OCI-LY3 (cell line): ENCODE results near the gene DSE.
A peak's percentile ranks its signal among the peaks of the same experiment; 100 is the strongest.

Experiments
- H2AFZ ChIP-seq: fragments of 200-600, 300-600 bp; shearing (Covaris generic); 2 replicates; pipeline ENCODE4 v1.6.0; 2014; ENCODE audit warnings: antibody characterized with exemption, low read depth, low read length
- H3K27ac ChIP-seq: fragments of 200-600, 300-600 bp; sonication (generic); 2 replicates; pipeline ENCODE4 v1.5.1; 2014; ENCODE audit warnings: mild to moderate bottlenecking, low read length, moderate library complexity, mixed read lengths
- H3K27me3 ChIP-seq: fragments of 200-600, 300-600 bp; sonication (generic); 2 replicates; pipeline ENCODE4 v1.6.1; 2014; ENCODE audit warnings: low read depth, low read length, mixed read lengths
- H3K36me3 ChIP-seq: fragments of 200-600, 300-600 bp; sonication (generic); replicated peaks from 2 replicates; pipeline ENCODE3; 2014; ENCODE audit warnings: low read depth, low read length, mixed read lengths
- H3K4me1 ChIP-seq: fragments of 300-600, 200-600 bp; sonication (generic); 2 replicates; pipeline ENCODE4 v1.6.1; 2014; ENCODE audit warnings: low read length, mixed read lengths
- H3K4me2 ChIP-seq: fragments of 200-600, 300-600 bp; sonication (generic); 2 replicates; pipeline ENCODE4 v1.6.1; 2014; ENCODE audit warnings: low read length, mixed read lengths
- H3K4me3 ChIP-seq: fragments of 300-600, 200-600 bp; sonication (generic); 2 replicates; pipeline ENCODE4 v1.5.1; 2014; ENCODE audit warnings: antibody characterized with exemption, mild to moderate bottlenecking, low read length, moderate library complexity
- H3K79me2 ChIP-seq: fragments of 300-600, 200-600 bp; shearing (Covaris generic); 2 replicates; pipeline ENCODE4 v1.6.1; 2014; ENCODE audit warnings: mild to moderate bottlenecking, low read length, mixed read lengths
- H3K9ac ChIP-seq: fragments of 300-600, 200-600 bp; shearing (Covaris generic); 2 replicates; pipeline ENCODE4 v1.6.0; 2014; ENCODE audit warnings: mild to moderate bottlenecking, low read length, moderate library complexity
- H3K9me3 ChIP-seq: fragments of 200-600, 300-600 bp; shearing (Covaris generic); 2 replicates; pipeline ENCODE4 v1.6.1; 2014; ENCODE audit warnings: low read length, mixed read lengths; ENCODE audit not compliant: insufficient read depth
- H4K20me1 ChIP-seq: fragments of 200-600, 300-600 bp; sonication (generic); 2 replicates; pipeline ENCODE4 v1.6.1; 2016; ENCODE audit warnings: low read length, mixed read lengths; ENCODE audit not compliant: insufficient read depth
- CTCF ChIP-seq: fragments of 200-600, 300-600 bp; sonication (generic); IDR thresholded peaks from 2 replicates; pipeline ENCODE4 v1.5.1; 2014; ENCODE audit warnings: antibody characterized with exemption, low read length, low read depth
- EZH2phosphoT487 ChIP-seq: fragments of 200-600 bp; shearing (Covaris generic); IDR thresholded peaks from 2 replicates; pipeline ENCODE4 v1.6.1; 2018; ENCODE audit warnings: antibody characterized with exemption, mixed run types, low read depth

The DSE gene

GRCh38 chr6:116385459-116385802 is 14.7 kb downstream of the DSE start:
- peak overlapping the region; percentile 66 for H3K4me2 ChIP-seq
- peaks cover 97% of the 10 kb centered on the region for H3K79me2 ChIP-seq
- no peak overlapping the region for H2AFZ ChIP-seq
- peaks cover 36% of the 10 kb centered on the region for H4K20me1 ChIP-seq
- peaks cover 9% of the 10 kb centered on the region for H3K36me3 ChIP-seq
- no peak overlapping the region for H3K4me3 ChIP-seq
- no peaks in the 10 kb centered on the region for H3K9me3 ChIP-seq
- peak overlapping the region; percentile 76 for H3K27ac ChIP-seq
- TF ChIP-seq CTCF, result no peak
- no peak for TF ChIP-seq EZH2phosphoT487
- H3K9ac ChIP-seq, result no peak overlapping the region
- no peaks in the 10 kb centered on the region for H3K27me3 ChIP-seq
- peaks cover 57% of the 10 kb centered on the region for H3K4me1 ChIP-seq

- Histone ChIP-seq H3K9ac (no peak overlapping the region), H3K79me2 (peaks cover 97% of the 10 kb centered on the region), H3K27me3 (no peaks in the 10 kb centered on the region), H3K4me3 (no peak overlapping the region), H2AFZ (no peak overlapping the region), H4K20me1 (peaks cover 33% of the 10 kb centered on the region), H3K27ac (peak overlapping the region; percentile 76), H3K4me2 (peak overlapping the region; percentile 66), H3K36me3 (peaks cover 6% of the 10 kb centered on the region), H3K9me3 (no peaks in the 10 kb centered on the region), H3K4me1 (peaks cover 61% of the 10 kb centered on the region)
- no peak for TF ChIP-seq CTCF
These were observed 15.2 kb downstream of the DSE start for GRCh38 chr6:116385921-116386320.

- 0 out of 2 replicates have a peak overlapping the region, but pooled peaks have one; percentile 28 for H3K9ac ChIP-seq
- H3K79me2 ChIP-seq, result peaks cover 97% of the 10 kb centered on the region
- H3K4me3 ChIP-seq, result peak overlapping the region; percentile 45
These were observed 16.0 kb downstream of the DSE start for GRCh38 chr6:116386581-116387299.

GRCh38 chr6:116387374-116387773 is 16.6 kb downstream of the DSE start:
- peaks cover 97% of the 10 kb centered on the region for H3K79me2 ChIP-seq
- H3K4me3 ChIP-seq, result peak overlapping the region; percentile 45
- peak overlapping the region; percentile 76 for H3K27ac ChIP-seq
- H3K27me3 ChIP-seq, result no peaks in the 10 kb centered on the region
- H3K36me3 ChIP-seq, result peaks cover 2% of the 10 kb centered on the region
- TF ChIP-seq EZH2phosphoT487 (no peak), CTCF (no peak)
- peak overlapping the region; percentile 66 for H3K4me2 ChIP-seq
- H3K4me1 ChIP-seq, result peaks cover 75% of the 10 kb centered on the region
- peaks cover 19% of the 10 kb centered on the region; the same call in 1 of the 2 replicates for H4K20me1 ChIP-seq
- no peaks in the 10 kb centered on the region for H3K9me3 ChIP-seq
- H2AFZ ChIP-seq, result no peak overlapping the region
- peak overlapping the region; percentile 28; the same call in 1 of the 2 replicates for H3K9ac ChIP-seq

More at GRCh38 chr6:116386581-116387299, 16.0 kb downstream of the DSE start:
- H2AFZ ChIP-seq, result no peak overlapping the region
- no peaks in the 10 kb centered on the region for H3K9me3 ChIP-seq
- H3K4me1 ChIP-seq, result peaks cover 69% of the 10 kb centered on the region
- TF ChIP-seq EZH2phosphoT487 (no peak), CTCF (no peak)
- H3K4me2 ChIP-seq, result peak overlapping the region; percentile 66
- H4K20me1 ChIP-seq, result peaks cover 25% of the 10 kb centered on the region; the same call in 1 of the 2 replicates
- peaks cover 4% of the 10 kb centered on the region for H3K36me3 ChIP-seq
- H3K27ac ChIP-seq, result peak overlapping the region; percentile 76
- H3K27me3 ChIP-seq, result no peaks in the 10 kb centered on the region
